Measurements from ENCODE around the gene FBXO7. TPM values are rescaled to one million over a fixed set of nuclear protein-coding genes. Genes with fewer than 3 reads are reported as not detected.

The FBXO7 gene
- total RNA-seq, 1 experiment from 2014 or later = 95.2 TPM

DNA sequence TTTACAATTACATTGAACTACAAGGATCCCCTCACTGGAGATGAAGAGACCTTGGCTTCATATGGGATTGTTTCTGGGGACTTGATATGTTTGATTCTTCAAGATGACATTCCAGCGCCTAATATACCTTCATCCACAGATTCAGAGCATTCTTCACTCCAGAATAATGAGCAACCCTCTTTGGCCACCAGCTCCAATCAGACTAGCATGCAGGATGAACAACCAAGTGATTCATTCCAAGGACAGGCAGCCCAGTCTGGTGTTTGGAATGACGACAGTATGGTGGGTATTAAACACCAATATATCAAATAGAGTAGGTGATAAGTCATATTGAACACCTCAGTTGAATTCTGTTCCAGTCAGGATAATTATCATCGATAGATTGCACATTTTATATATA lies 4.4 kb downstream of the FBXO7 start:
- ChIA-PET POLR2A (ENCODE audit: low non-redundant PET) (no interaction called here), CTCF (no interaction called here)
- Histone ChIP-seq H3K4me1 (ENCODE audit: insufficient read depth, low read length, poor library complexity, severe bottlenecking) (peaks cover 12% of the 10 kb centered on the region), H3K4me3 (ENCODE audit: low read depth, low read length, poor library complexity, severe bottlenecking) (no peak overlapping the region), H3K27me3 (replicated peaks; ENCODE audit: insufficient read depth, low read depth, low read length, poor library complexity) (no peaks in the 10 kb centered on the region), H3K9me3 (ENCODE audit: low read depth, low read length, poor library complexity, severe bottlenecking) (no peaks in the 10 kb centered on the region), H3K27ac (ENCODE audit: low read depth, low read length, poor library complexity, severe bottlenecking) (no peak overlapping the region), H3K36me3 (ENCODE audit: insufficient read depth, low read length, poor library complexity, severe bottlenecking) (no peaks in the 10 kb centered on the region)
- DNase-seq (ENCODE audit: low spot score) = no peak
- no TSS peak for BruUV-seq (replicated peaks)
- TF ChIP-seq EZH2 (IDR thresholded peaks at IDR 0.05; ENCODE audit: borderline replicate concordance, low read depth, low read length, poor library complexity, severe bottlenecking) = no peak
- TF ChIP-seq, protein P1, sequence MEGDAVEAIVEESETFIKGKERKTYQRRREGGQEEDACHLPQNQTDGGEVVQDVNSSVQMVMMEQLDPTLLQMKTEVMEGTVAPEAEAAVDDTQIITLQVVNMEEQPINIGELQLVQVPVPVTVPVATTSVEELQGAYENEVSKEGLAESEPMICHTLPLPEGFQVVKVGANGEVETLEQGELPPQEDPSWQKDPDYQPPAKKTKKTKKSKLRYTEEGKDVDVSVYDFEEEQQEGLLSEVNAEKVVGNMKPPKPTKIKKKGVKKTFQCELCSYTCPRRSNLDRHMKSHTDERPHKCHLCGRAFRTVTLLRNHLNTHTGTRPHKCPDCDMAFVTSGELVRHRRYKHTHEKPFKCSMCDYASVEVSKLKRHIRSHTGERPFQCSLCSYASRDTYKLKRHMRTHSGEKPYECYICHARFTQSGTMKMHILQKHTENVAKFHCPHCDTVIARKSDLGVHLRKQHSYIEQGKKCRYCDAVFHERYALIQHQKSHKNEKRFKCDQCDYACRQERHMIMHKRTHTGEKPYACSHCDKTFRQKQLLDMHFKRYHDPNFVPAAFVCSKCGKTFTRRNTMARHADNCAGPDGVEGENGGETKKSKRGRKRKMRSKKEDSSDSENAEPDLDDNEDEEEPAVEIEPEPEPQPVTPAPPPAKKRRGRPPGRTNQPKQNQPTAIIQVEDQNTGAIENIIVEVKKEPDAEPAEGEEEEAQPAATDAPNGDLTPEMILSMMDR (conservative IDR thresholded peaks at IDR 0.05; ENCODE audit: low read depth, low read length) = no peak
- intact Hi-C loops (cut with micrococcal nuclease; ENCODE audit: unreplicated experiment) = loop anchor here (10.0 kb wide), 1 partner anchor 814 kb away; the partner anchor contains the start of gene PISD

DNA sequence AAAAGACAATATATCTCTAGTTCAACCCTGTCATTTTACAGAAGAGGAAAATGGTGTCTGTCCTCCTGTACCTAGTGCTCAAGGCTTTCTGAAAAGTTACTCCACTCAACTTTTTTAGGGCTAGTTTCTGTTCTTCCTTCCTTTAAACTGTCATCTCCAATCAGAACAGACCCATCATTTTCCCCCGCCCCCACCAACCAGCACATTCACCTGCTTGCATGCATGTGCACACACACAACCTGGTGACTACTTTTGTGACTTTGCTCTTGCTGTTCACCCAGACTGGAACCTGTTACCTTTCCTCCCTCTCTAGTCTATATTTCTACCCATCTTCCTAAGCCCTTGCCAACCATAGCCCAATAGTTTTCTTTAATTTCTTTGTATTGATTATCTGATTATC lies 5.6 kb downstream of the FBXO7 start:
- CTCF ChIA-PET = no interaction called here
- BruUV-seq (replicated peaks) = no TSS peak
- peaks cover 4% of the 10 kb centered on the region for H3K36me3 ChIP-seq (ENCODE audit: insufficient read depth, low read length, poor library complexity, severe bottlenecking)
- no peaks in the 10 kb centered on the region for H3K27me3 ChIP-seq (replicated peaks; ENCODE audit: insufficient read depth, low read depth, low read length, poor library complexity)
- no peak overlapping the region for H3K4me3 ChIP-seq (ENCODE audit: low read depth, low read length, poor library complexity, severe bottlenecking)
- POLR2A ChIA-PET (ENCODE audit: low non-redundant PET) = no interaction called here
- no peak overlapping the region for H3K27ac ChIP-seq (ENCODE audit: low read depth, low read length, poor library complexity, severe bottlenecking)
- peaks cover 9% of the 10 kb centered on the region for H3K4me1 ChIP-seq (ENCODE audit: insufficient read depth, low read length, poor library complexity, severe bottlenecking)
- H3K9me3 ChIP-seq (ENCODE audit: low read depth, low read length, poor library complexity, severe bottlenecking) = no peaks in the 10 kb centered on the region
- TF ChIP-seq, protein P1 (conservative IDR thresholded peaks at IDR 0.05; ENCODE audit: low read depth, low read length) = no peak
- intact Hi-C loops (cut with micrococcal nuclease; ENCODE audit: unreplicated experiment) = no loop called here
- no peak for DNase-seq (ENCODE audit: low spot score)

DNA sequence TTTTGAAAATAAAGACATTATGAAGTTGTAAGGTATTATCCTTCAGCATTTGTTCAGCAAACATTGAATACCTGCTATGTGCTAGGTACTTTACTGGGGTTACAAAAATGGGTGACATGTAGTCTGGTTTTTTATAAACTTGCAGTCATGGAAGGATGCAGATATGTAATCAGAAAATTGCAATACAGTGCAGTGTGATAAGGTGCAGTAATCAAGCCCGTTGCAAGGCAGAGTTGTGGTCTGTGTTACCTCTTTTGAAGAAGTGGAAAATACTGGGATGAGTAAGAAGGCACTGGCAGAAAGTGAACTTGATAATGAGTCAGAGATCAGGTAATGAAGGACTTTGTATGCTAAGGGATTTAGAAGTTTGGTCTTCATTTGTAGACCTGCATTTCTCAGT lies 8.1 kb downstream of the FBXO7 start:
- BruUV-seq (replicated peaks) = no TSS peak
- Histone ChIP-seq H3K27me3 (replicated peaks; ENCODE audit: insufficient read depth, low read depth, low read length, poor library complexity) (no peaks in the 10 kb centered on the region), H3K36me3 (ENCODE audit: insufficient read depth, low read length, poor library complexity, severe bottlenecking) (peaks cover 15% of the 10 kb centered on the region), H3K27ac (ENCODE audit: low read depth, low read length, poor library complexity, severe bottlenecking) (no peak overlapping the region), H3K9me3 (ENCODE audit: low read depth, low read length, poor library complexity, severe bottlenecking) (no peaks in the 10 kb centered on the region), H3K4me1 (ENCODE audit: insufficient read depth, low read length, poor library complexity, severe bottlenecking) (no peaks in the 10 kb centered on the region), H3K4me3 (ENCODE audit: low read depth, low read length, poor library complexity, severe bottlenecking) (no peak overlapping the region)
- POLR2A ChIA-PET (ENCODE audit: low non-redundant PET) = no interaction called here
- DNase-seq (ENCODE audit: low spot score) = no peak
- CTCF ChIA-PET = no interaction called here
- intact Hi-C loops (cut with micrococcal nuclease; ENCODE audit: unreplicated experiment) = no loop called here
- TF ChIP-seq EZH2 (IDR thresholded peaks at IDR 0.05; ENCODE audit: borderline replicate concordance, low read depth, low read length, poor library complexity, severe bottlenecking) = no peak

DNA sequence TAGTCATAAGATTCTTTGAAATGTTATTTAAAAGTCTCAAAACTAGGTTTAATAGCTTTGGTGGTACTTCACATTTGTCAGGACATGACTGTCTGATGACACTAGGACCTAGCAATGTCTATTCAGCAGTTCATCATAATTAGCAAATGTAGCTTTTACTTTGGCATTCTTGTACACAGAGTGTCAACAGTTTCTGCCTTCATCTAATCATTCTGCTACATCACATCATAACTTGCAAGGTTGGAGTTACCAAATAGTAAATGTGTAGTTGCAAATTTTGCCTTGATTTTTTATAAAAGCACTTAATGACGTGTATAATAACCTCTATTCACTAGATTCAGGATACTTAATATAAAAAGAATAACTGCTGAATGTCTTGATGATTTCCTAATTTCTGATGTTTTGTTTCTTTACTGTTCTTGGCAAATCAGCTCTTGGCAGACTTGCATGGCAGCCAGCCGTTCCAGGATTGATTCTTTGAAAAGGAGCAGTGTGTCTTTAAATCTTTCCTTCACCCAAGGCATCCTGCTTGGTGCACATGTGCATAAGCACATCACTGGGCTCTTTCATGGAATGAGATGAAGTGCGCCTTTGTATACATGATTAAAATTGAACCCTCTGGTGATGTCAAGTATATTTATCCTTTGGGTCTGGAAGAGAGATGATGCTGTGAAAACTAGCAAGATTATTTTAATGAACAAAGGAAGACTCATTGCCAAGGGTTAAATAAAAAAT lies 12.2 kb downstream of the FBXO7 start:
- Histone ChIP-seq H3K9me3 (ENCODE audit: low read depth, low read length, poor library complexity, severe bottlenecking) (no peaks in the 10 kb centered on the region), H3K4me3 (ENCODE audit: low read depth, low read length, poor library complexity, severe bottlenecking) (no peak overlapping the region), H3K27me3 (replicated peaks; ENCODE audit: insufficient read depth, low read depth, low read length, poor library complexity) (no peaks in the 10 kb centered on the region), H3K36me3 (ENCODE audit: insufficient read depth, low read length, poor library complexity, severe bottlenecking) (peaks cover 44% of the 10 kb centered on the region), H3K27ac (ENCODE audit: low read depth, low read length, poor library complexity, severe bottlenecking) (no peak overlapping the region), H3K4me1 (ENCODE audit: insufficient read depth, low read length, poor library complexity, severe bottlenecking) (no peaks in the 10 kb centered on the region)
- intact Hi-C loops (cut with micrococcal nuclease; ENCODE audit: unreplicated experiment) = no loop called here
- POLR2A ChIA-PET (ENCODE audit: low non-redundant PET) = no interaction called here
- TF ChIP-seq, protein P1 (conservative IDR thresholded peaks at IDR 0.05; ENCODE audit: low read depth, low read length) = no peak
- no peak for TF ChIP-seq EZH2 (IDR thresholded peaks at IDR 0.05; ENCODE audit: borderline replicate concordance, low read depth, low read length, poor library complexity, severe bottlenecking)
- CTCF ChIA-PET = no interaction called here
- no TSS peak for BruUV-seq (replicated peaks)
- DNase-seq (ENCODE audit: low spot score) = no peak
